Measurements from ENCODE around the gene CDADC1.

The CDADC1 gene

DNA sequence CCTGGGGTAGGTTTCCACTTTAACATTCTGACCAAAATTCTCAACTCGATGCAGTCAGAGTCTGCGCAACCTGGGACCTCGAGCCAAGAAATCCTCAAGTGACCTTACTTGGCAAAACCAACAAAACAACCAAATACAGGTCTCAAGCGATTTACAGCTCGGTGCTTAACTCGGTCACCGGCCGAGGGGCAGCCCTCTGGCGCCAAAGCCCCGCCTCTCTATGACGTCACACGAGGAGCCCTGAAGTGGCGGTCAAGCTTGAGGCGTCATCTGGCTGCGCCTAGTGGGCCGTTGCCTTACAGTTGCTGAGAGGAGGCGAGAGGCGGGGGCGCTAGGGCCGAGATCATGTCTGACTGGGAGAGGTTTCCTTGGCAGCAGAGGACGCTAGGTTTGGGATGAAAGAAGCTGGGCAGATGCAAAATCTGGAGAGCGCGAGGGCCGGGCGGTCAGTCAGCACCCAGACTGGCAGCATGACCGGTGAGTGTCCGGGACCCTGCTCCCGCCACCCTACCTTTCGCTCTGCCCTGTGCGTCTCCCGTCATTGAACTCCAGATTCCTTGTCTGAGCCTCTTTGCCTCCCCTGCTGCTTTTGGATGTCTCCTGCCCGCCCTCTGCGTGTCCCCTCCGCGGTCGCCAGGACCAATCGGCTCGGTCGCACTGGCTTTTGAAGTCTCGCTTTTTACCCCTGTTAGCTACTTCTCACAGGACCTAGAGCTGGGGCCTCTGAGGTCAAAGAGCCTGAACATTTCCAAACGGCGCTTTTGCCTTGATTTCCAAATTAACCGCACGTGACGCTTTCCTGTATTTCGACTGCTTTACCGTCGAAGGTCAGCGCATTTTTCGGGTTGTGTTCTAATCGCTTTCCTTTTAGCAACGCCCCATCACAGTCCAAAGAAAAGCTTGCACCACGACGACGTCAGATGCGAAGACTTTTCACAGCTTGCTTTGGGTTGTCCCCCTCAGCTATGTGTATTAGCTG, at the start of gene CDADC1:
TSS of gene CDADC1 (plus strand) at position 283 of the 979 bp plus-strand sequence. CDS start at position 396, 113 bp downstream.
- DNase-seq = peak; percentile 93

DNA sequence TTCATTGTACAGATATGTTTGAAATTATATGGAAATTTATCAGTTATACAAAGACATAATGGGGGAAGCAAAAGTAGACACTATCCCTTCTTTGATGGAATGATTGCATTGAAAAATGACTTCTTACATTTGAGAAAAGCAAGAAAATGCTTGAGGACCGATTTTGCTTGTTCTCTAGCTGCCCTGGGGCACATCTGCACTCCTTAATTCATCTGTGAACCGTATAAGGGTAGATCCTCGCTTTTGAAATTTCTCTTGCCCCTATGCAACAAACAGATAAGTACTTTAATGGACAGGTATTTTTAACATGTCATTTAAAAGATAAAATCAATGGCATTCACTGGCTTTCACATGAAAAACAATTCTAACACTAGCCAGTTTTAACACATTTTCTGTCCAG, 41.1 kb upstream of the CDADC1 start:
- no peak for DNase-seq

DNA sequence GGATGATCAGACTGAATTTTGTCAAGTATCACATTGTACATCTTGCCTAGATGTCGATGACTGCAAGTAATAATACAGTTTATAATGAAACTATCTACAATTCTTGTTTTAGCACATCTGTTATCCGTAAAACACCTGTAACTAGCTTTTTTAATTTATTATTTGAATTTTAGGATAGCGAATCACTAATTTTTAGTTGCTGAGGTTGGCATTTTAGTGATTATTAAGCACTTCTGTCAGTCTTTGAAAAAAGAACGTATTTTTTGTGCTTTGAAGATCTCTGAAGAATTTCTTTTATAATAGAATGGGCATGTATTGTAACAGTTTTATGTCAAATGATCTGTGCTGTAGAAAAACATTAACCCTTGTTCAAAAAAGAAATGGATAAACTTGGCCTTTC, 39.1 kb upstream of the CDADC1 start:
- DNase-seq = no peak

DNA sequence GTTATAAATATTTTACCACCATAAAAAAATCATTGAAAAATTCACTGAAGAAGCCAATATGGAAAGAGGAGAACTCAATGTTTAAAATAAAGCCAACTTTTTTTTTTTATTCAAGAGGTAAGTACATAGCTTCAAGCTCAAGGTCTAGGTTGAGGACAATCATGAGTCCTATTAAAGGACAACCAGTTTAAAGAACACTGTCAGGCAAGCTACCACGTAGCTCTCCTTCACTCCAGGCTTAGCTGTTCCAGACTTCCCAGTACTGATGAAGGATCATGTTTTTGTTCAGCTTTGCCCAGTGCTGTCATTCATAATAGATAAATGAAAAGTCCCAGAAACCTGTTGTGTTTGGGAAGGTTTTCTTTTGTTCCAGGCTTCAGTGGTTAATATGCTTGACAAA, 37.6 kb upstream of the CDADC1 start:
- no peak for DNase-seq

DNA sequence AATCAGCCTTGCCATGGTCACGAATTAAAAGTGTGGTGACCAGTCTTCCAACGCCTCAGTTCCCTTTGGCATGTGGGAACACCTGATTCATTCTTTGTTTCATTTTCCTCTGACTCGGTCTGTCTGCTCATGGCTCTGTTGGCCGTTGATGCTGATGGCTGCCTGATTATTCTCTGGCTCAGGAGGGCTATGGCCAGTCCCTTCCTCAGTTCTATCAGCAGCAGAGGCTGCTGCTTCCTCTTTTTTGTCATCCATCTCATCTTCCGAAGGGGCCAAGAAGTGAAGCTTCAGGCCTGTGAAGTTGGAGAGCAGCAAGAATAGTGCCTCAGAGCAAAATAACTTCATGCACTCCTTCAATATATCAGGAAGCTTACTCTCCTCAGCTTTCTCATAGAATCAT, 37.1 kb upstream of the CDADC1 start:
- DNase-seq = no peak

DNA sequence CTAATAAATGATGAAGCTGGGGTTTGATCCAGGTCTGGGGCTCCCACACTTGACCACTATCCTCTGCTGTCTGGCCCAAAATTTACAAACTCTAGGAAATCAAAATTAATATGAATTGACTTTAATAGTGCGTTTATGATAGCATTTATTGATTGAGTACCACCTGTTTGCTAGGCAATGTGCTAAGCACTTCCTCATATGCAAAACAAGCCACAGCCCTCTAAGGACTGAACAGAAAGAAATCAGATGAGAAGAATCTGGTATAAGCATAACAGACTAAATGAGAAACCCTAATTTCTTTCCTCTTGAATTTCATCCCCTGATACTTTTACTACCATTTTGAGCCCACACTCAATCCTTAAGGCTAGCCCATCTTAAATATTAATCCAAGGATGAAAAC, 34.2 kb upstream of the CDADC1 start:
- no peak for DNase-seq

DNA sequence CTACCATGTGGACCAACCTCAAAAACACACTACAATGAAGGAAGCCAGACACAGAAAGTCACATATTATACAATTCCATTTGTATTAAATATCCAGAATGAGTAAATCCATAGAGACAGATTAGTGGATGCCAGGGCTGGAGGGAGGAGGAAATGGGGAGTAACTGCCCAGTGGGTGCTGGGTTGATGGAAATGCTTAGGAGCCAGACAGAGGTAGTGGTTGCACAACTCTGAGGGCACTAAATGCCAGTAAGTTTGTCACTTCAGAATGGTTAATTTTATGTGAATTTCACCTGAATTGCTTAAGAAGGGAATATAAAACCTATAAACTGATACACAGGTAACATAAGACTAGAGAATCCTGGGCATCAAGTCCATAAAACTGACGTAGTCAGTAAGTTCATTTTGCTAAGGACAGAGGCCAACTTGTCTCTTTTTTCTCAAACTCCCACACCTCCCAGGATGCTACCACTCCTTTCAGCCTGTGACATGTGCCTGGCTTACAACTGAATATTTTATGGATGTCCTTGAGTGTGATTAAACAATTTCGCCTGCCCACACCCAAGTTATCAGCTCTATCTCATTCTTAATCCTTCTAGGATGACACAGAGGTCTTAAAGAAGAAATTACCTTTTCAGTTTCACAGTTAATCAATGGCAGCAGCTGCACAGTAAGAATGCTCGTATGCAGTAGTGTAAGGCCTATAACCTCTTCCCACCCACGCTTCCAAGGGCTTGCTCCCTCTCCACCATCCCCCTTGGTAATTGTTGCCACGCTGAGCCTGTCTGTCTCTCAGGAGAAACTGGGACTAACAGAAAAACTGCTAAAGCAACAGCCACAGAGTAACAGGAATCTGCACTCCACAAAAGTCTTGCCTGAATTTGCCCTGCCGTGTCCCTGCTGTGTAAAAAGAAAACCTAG, 33.5 kb upstream of the CDADC1 start:
- no peak for DNase-seq

DNA sequence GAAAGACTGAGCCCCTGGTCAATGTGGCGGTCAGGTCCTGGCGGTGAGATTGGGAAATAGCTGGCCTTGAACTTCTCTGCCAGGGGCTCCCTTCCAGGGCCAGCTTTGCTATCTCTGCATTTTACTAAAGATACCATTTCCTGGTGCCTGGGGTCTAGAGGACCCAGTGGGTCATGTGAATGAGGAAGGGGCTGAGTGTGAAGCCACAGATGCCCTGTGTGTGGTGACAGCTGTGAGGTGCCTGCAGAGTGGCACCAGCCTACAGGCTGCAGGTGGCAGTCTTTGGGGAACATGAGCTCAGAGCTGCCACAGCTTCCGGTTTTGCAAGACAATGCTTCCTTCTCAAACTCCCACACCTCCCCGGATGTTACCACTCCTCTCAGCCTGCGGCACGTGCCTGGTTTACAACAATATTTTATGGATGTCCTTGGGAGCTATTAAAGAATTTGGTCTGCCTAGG, 32.8 kb upstream of the CDADC1 start:
- peak; percentile 82 for DNase-seq

DNA sequence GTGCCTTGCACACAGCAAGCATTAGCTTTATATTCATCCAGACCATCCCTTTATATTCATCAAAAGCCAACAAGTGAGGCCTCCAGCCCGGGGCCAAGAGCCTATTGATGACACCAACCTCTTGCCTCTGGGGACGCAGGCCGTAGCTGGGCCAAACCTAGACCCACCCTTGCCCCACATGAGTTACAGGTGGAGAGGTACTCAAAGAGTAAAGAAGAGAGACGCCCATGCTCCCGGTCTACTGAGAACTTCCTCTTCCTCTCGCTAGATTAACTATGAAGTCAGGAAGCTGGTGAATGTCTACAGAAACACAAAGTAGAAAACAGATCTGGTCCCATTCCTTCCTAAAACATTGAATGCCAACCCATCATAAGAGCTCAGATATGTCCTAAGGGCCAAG, 31.4 kb upstream of the CDADC1 start:
- no peak for DNase-seq

DNA sequence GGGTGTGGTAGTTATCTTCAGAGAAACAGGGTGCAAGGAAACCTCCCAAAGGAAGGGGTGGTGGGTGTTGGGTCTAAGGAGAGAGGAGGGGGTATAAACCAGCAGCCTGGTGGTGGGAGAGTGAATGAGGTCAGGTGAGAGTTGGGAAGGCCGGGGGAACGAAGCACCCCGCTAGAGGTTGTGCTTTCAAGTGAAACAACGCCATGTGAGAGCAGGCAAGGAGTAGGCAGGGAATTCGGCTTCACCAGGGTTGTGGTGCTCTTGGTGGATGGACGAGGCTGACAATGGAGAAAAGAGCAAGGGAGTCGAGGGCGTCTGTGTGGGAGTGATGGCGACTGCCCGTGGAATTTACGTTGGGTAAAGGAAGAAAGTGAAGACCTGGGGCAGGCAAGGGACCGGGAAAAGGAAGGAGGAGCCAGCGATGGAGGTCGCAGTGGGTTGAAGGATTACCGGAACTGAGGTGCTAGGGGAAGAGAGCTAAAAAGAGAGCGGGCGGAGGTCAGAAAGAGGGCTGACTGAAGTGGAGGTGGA, 29.7 kb upstream of the CDADC1 start:
- DNase-seq = no peak

DNA sequence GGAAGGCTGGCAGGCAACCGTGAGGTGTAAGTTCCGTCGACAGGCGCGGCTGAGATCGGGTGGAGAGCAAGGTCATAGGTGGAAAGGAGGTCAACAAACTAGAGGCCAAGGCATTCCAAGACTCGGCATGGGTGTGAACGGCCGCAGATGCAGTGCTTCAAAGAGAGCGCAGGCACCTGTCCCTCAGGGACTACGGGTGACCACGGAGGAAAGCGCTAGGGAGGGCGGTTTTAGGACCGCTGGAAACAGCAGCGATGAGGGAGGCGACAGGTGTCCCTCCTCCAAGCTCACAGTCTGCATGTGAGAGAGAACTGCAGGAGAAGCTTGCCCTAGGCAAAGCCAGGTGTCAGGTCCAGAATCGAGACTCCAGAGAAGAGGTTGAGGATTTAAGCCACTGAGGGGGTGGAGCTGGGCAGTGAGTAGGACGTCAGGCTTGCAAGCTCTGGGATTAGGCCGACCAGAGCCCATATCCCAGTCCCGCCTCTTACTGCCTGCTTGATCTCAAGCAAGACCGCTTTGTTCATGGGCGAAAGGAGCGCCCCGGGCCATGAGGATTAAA, 29.2 kb upstream of the CDADC1 start:
- no peak for DNase-seq

DNA sequence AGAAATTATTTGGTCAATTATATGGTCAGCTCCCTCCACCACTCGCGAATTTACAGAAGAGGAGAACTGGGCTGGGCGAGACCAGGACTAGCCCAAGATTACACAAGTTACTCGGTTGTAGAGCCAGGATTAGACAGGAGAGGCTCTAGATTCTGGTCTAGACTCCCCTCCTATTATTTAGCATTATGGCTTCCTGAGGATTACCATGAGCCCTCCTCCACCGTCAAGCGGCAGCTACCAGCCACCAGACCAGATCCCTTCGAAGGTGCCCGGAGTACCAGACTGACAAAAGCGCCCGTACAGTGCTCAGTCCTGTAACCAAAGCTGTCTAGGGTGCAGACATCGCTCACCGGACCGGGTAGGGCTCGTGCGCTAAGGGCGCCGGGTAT, 28.1 kb upstream of the CDADC1 start:
- DNase-seq = no peak

DNA sequence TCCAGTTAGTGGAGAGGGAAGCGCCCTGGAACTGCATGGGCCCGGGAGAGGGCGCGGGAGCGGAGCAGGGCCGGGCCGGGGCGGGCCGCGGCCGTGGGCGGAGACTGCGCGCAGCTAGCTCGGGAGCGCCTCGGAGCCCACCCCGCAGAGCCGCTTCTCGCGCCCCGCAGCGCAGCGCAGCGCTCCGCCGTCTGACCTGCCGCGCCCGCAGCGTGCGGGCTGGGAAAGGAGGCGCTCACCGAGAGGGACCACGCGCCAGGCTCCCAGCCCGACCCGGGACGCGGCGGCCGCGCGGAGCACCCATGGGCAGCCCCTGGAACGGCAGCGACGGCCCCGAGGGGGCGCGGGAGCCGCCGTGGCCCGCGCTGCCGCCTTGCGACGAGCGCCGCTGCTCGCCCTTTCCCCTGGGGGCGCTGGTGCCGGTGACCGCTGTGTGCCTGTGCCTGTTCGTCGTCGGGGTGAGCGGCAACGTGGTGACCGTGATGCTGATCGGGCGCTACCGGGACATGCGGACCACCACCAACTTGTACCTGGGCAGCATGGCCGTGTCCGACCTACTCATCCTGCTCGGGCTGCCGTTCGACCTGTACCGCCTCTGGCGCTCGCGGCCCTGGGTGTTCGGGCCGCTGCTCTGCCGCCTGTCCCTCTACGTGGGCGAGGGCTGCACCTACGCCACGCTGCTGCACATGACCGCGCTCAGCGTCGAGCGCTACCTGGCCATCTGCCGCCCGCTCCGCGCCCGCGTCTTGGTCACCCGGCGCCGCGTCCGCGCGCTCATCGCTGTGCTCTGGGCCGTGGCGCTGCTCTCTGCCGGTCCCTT, 27.5 kb upstream of the CDADC1 start, which contains the start of gene MLNR:
TSS of gene MLNR (plus strand) at position 303 of the 820 bp plus-strand sequence. CDS start at position 303, 0 bp downstream.
- DNase-seq = no peak

DNA sequence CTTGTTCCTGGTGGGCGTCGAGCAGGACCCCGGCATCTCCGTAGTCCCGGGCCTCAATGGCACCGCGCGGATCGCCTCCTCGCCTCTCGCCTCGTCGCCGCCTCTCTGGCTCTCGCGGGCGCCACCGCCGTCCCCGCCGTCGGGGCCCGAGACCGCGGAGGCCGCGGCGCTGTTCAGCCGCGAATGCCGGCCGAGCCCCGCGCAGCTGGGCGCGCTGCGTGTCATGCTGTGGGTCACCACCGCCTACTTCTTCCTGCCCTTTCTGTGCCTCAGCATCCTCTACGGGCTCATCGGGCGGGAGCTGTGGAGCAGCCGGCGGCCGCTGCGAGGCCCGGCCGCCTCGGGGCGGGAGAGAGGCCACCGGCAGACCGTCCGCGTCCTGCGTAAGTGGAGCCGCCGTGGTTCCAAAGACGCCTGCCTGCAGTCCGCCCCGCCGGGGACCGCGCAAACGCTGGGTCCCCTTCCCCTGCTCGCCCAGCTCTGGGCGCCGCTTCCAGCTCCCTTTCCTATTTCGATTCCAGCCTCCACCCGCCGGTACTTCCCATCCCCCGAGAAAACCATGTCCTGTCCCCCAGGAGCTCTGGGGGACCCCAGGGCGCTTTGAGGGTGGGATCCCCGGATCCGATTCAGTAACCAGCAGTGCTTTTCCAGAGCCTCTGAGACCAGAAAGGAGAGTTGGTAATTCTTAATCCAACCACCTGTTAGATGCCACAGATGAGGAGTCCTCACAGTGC, 26.7 kb upstream of the CDADC1 start:
- no peak for DNase-seq

DNA sequence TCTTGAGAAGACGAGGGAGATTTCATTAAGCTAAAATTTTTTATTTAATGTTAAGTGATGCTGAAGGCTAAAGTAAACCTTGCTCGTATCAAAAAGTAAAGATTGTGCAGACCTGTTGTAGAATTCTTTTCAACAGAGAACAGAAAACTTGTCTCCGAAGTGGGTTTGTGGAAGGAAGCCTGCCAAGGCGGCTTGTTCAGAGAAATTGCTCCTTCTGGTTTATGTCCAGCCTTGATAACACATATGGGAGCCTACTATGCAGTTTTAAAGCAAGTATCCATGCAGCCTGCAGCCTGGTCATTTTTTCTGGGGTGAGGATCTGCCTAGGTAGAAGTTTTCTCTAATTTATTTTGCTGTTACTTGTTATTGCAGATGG, 26.1 kb upstream of the CDADC1 start:
- no peak for DNase-seq

DNA sequence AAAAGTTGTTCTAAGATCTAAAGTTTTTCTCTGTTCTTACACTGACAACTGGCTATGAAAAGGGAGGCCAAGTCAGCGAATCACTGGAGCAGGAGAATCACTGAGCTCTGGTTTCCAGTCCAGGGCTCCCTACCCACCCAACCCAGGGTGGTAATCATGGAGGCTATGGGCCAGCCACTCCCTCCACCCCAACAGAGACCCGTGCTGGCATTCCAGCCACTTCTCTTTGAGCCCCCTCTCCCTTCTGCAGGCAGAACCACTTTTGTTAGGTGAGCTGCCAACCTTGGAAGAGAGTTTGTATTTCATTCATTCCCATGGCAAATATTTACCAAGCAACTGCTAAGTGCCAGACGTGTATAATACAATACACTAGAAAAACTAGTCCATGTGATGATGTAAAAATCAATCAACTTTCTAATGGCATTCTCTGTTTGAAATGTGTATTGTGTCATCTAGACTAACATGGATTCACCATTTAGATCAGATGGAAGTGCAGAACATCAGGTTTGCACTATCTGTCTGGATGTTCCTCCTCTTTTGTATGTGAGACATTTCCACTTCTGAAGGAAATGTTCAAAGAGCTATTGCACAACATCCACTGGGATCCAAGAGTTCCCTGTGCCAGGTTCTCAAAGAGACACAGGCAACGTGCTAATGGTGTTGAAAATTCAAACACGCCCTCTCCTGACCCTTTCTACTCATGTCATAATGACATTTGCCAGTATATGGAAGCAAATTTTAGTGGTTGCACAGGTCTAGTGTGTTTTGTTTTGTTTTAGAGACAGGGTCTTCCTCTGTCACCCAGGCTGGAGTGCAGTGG, 22.3 kb upstream of the CDADC1 start:
- DNase-seq = no peak

DNA sequence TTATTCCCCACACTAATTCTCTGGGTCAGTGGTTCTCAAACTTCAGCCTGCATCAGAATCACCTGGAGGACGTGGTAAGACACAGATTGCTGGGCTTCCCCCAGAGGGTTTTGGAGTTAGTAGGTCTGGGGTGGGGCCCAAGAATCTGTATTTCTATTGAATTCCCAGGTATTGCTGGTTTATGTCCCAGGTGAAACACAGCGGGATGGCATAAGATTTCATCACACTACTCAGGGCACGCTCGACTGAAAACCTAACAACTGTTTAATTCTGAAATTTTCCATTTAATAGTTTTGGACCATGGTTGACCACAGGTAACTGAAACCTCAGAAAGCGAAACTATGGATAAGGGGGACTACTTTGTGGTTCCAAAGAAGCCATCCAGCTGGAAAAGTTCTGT, 21.1 kb upstream of the CDADC1 start:
- no peak for DNase-seq

DNA sequence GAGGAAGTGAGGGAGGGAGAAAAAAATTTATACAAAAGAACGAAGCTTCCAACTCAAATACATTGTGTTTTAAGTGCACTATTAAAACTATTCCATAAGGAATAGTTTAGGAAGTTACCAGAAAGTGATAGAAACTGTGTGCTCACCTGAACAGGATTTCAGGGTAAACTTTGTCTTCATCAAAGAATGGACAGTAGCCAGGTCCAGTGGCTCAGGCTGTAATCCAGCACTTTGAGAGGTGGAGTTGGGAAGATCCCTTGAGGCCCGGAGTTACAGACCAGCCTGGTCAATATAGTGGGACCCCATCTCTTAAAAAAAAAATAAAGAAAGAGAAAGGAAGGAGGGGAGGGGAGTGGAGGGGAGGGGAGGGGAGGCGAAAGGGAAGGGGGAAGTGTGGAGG, 13.0 kb upstream of the CDADC1 start:
- DNase-seq = no peak

DNA sequence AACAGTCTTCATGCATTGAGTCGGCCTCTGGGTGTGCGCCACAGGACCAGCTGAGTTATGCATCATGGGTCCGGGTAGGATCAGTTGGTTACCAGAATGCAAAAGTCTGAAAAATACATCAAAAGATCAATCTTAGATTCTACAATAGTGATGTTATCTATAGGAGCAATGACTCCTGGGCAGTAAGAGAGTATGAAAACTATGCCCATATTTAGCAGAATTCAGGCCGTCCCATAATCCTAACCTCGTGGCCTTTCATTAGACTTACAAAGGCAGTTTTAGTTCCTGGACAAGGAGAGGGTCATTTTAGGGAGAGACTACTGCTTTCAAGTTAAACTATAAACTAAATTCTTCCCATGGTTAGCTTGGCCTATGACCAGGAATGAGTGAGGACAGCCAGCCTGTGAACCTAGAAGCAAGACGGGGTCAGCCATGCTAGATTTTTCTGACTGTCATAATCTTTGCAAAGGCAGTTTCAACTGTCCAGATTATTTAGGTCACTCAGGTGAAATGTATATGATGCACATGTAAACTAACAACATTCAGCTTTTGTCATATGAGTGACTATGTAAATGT, 11.8 kb upstream of the CDADC1 start:
- DNase-seq = no peak

DNA sequence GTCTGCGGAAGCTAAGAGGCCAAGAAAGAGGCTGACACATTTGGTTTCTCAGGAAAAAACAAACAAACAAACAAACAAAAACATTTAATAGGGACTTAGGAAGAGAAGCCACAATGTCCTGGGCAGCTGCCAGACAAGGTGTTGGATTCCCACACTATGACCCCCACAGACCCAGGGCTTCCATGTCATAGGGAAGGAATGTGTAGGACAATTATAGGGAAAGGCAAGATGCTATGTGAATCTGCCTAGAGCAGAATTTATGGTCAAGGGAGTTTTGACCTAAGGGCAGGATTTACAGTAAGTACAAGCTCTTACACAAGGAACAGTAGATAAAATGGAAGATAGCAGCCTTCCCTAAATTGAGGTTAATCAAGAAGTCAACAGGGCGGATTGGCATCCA, 9.1 kb upstream of the CDADC1 start:
- DNase-seq = no peak
